ENCODE data around the gene ACOX3. TPM values are rescaled to one million over a fixed set of nuclear protein-coding genes. Genes with fewer than 3 reads are reported as not detected.

The ACOX3 gene
- total and polyA plus RNA-seq, 10 of the 15 experiments (the other 5 are each of a cell fraction or from before 2014, with no cell fraction given) = 2.0 to 24.5 (median 14.0) TPM

- TF ChIP-seq, protein P1, sequence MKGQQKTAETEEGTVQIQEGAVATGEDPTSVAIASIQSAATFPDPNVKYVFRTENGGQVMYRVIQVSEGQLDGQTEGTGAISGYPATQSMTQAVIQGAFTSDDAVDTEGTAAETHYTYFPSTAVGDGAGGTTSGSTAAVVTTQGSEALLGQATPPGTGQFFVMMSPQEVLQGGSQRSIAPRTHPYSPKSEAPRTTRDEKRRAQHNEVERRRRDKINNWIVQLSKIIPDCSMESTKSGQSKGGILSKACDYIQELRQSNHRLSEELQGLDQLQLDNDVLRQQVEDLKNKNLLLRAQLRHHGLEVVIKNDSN (IDR thresholded peaks at IDR 0.05; ENCODE audit: borderline replicate concordance, extremely low read length, insufficient read depth, low read depth, low read length) = peak; percentile 45
- TF ChIP-seq ETV6 (conservative IDR thresholded peaks at IDR 0.05 in 1 of 2, IDR thresholded peaks at IDR 0.05 in 1 of 2; ENCODE audit: borderline replicate concordance in 1 of 2, low read depth in 1 of 2) (0 out of 4 replicates have a peak, but pooled peaks of 1 of the 2 experiments have one; percentile 27), SMC3 (IDR thresholded peaks at IDR 0.05; ENCODE audit: borderline replicate concordance, low read length) (no peak), NFIC (IDR thresholded peaks at IDR 0.05; ENCODE audit: low read depth, low read length) (0 out of 2 replicates have a peak, but pooled peaks have one; percentile 28), TARDBP (IDR thresholded peaks at IDR 0.05; ENCODE audit: borderline replicate concordance) (peak; percentile 81; the same call in 1 of the 2 replicates), BRCA1 (IDR thresholded peaks at IDR 0.05; ENCODE audit: low read depth, low read length) (peak; percentile 43; the same call in 1 of the 2 replicates), EED (IDR thresholded peaks at IDR 0.05; ENCODE audit: low read depth) (peak; percentile 57; the same call in 1 of the 2 replicates), ZBTB40 (IDR thresholded peaks at IDR 0.05; ENCODE audit: borderline replicate concordance) (peak; percentile 85), BACH1 (IDR thresholded peaks at IDR 0.05; ENCODE audit: borderline replicate concordance) (peak; percentile 60; the same call in 1 of the 2 replicates), HDGF (IDR thresholded peaks at IDR 0.05) (peak; percentile 20; the same call in 1 of the 2 replicates), NR2C1 (IDR thresholded peaks at IDR 0.05) (peak; percentile 57), TCF3 (IDR thresholded peaks at IDR 0.05; ENCODE audit: borderline replicate concordance, insufficient read depth, low read depth, low read length) (peak; percentile 99), BCL11A (IDR thresholded peaks at IDR 0.05; ENCODE audit: low read depth, low read length) (no peak), TBL1XR1 (IDR thresholded peaks at IDR 0.05; ENCODE audit: low read depth, low read length) (no peak), LARP7 (IDR thresholded peaks at IDR 0.05) (peak; percentile 92), SMAD1 (IDR thresholded peaks at IDR 0.05; ENCODE audit: low read depth, partially characterized antibody) (peak; percentile 69), NR2C2 (IDR thresholded peaks at IDR 0.05; ENCODE audit: borderline replicate concordance, control insufficient read depth, insufficient read length, low read depth) (no peak), FOXK2 (IDR thresholded peaks at IDR 0.05) (peak; percentile 70), SMARCA5 (IDR thresholded peaks at IDR 0.05) (peak; percentile 86)
- TF ChIP-seq, protein P2, sequence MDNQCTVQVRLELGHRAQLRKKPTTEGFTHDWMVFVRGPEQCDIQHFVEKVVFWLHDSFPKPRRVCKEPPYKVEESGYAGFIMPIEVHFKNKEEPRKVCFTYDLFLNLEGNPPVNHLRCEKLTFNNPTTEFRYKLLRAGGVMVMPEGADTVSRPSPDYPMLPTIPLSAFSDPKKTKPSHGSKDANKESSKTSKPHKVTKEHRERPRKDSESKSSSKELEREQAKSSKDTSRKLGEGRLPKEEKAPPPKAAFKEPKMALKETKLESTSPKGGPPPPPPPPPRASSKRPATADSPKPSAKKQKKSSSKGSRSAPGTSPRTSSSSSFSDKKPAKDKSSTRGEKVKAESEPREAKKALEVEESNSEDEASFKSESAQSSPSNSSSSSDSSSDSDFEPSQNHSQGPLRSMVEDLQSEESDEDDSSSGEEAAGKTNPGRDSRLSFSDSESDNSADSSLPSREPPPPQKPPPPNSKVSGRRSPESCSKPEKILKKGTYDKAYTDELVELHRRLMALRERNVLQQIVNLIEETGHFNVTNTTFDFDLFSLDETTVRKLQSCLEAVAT (IDR thresholded peaks at IDR 0.05) = peak; percentile 90
Observed at GRCh38 chr4:8440492-8441311, at the start of gene ACOX3, which contains the start of gene TRMT44 (continued).
